B cell (primary cell): ENCODE measurements around the gene CCDC88B. TPM values are rescaled to one million over a fixed set of nuclear protein-coding genes. Genes with fewer than 3 reads are reported as not detected.

Source experiments
- ATAC-seq: fragments of 200-7000 bp; cut with Tn5 transposase; one replicate; pipeline ENCODE4 v1.10.0; 2021; ENCODE audit warnings: low read depth, mild to moderate bottlenecking, moderate number of reproducible peaks, moderate library complexity
- CTCF ChIA-PET: fragments of 350-600 bp; sonication (Branson Sonifier 250); formaldehyde crosslinking; loops from one replicate; lab custom pipeline; 2021; ENCODE audit warnings: antibody characterized with exemption, inconsistent platforms; lab: Charles Lee
- POLR2A ChIA-PET: fragments of 350-600 bp; sonication (Branson Sonifier 250); formaldehyde crosslinking; loops from one replicate; lab custom pipeline; 2021; ENCODE audit warnings: antibody characterized with exemption; lab: Charles Lee
- DNase-seq: peaks from one replicate; pipeline ENCODE4 v3.0.0; 2013
- H2AFZ ChIP-seq: 2 replicates; pipeline ENCODE4 v1.6.1; 2012; ENCODE audit warnings: mild to moderate bottlenecking, low read depth, low read length; ENCODE audit not compliant: insufficient read depth, poor library complexity, severe bottlenecking
- H3K27ac ChIP-seq, 2 donors: 1 replicate in 1 of 2; 2 replicates in 1 of 2; pipeline ENCODE4 v1.5.1; 2012 to 2013; ENCODE audit warnings: low read length in 2 of 2, mild to moderate bottlenecking in 2 of 2, moderate library complexity in 1 of 2
- H3K27me3 ChIP-seq, 4 experiments: fragments of 200-600 bp in 1 of 4; sonication (generic) in 1 of 4; replicated peaks in 1 of 4; 1 replicate in 2 of 4; 2 replicates in 2 of 4; pipeline versions ENCODE4 v1.6.1 to v1.7.0; 2013 to 2016; ENCODE audit warnings: low read length in 3 of 4, mild to moderate bottlenecking in 2 of 4, mixed read lengths in 1 of 4, moderate library complexity in 1 of 4; ENCODE audit not compliant: insufficient read depth in 4 of 4, control insufficient read depth in 3 of 4; ENCODE audit errors: control extremely low read depth in 1 of 4
- H3K36me3 ChIP-seq, 2 experiments: replicated peaks in 1 of 2; 1 replicate in 1 of 2; 2 replicates in 1 of 2; pipeline versions ENCODE4 v1.6.1 to v1.7.1; 2013; ENCODE audit warnings: low read length in 1 of 2; ENCODE audit not compliant: insufficient read depth in 2 of 2, control insufficient read depth in 1 of 2; ENCODE audit errors: control extremely low read depth in 1 of 2, extremely low read depth in 1 of 2
- H3K4me1 ChIP-seq, 2 donors: fragments of 200-600 bp in 1 of 2; sonication (generic) in 1 of 2; 1 replicate in 1 of 2; 2 replicates in 1 of 2; pipeline versions ENCODE4 v1.5.1 to v1.6.1; 2013 to 2017; ENCODE audit warnings: low read length in 2 of 2; ENCODE audit not compliant: control insufficient read depth in 2 of 2, insufficient read depth in 2 of 2
- H3K4me2 ChIP-seq: replicated peaks from 2 replicates; pipeline ENCODE3; 2012; ENCODE audit warnings: mild to moderate bottlenecking, low read depth, low read length; ENCODE audit not compliant: poor library complexity, severe bottlenecking
- H3K4me3 ChIP-seq, 5 experiments: fragments of 200-600 bp in 1 of 5; sonication (generic) in 1 of 5; 1 replicate in 3 of 5; 2 replicates in 2 of 5; pipeline versions ENCODE4 v1.5.1 to v1.7.0; 2011 to 2016; ENCODE audit warnings: low read length in 4 of 5, mild to moderate bottlenecking in 4 of 5, low read depth in 2 of 5, control low read depth in 1 of 5, moderate library complexity in 1 of 5; ENCODE audit not compliant: insufficient read depth in 1 of 5; ENCODE audit errors: control extremely low read depth in 1 of 5, extremely low read depth in 1 of 5
- H3K79me2 ChIP-seq: fragments of 200-600 bp; sonication (generic); one replicate; pipeline ENCODE4 v1.6.0; 2016; ENCODE audit warnings: low read length; ENCODE audit not compliant: control insufficient read depth, insufficient read depth
- H3K9ac ChIP-seq: fragments of 200-600 bp; sonication (generic); 2 replicates; pipeline ENCODE4 v1.6.1; 2017; ENCODE audit warnings: mild to moderate bottlenecking, low read length, moderate library complexity
- H3K9me3 ChIP-seq, 3 donors: one replicate each; pipeline versions ENCODE4 v1.6.1 to v1.7.1; 2013; ENCODE audit warnings: low read length in 2 of 3; ENCODE audit not compliant: control insufficient read depth in 2 of 3, insufficient read depth in 1 of 3; ENCODE audit errors: control extremely low read depth in 1 of 3
- H4K20me1 ChIP-seq: 2 replicates; pipeline ENCODE4 v1.6.0; 2012; ENCODE audit warnings: mild to moderate bottlenecking, low read length; ENCODE audit not compliant: insufficient read depth, control insufficient read depth, poor library complexity, severe bottlenecking
- H3K27ac Mint-ChIP-seq: one replicate; pipeline ENCODE4 v1.8.0; 2021; ENCODE audit warnings: mixed read lengths
- H3K27me3 Mint-ChIP-seq: one replicate; pipeline ENCODE4 v1.8.0; 2021; ENCODE audit warnings: mixed read lengths
- H3K4me1 Mint-ChIP-seq: one replicate; pipeline ENCODE4 v1.8.0; 2021; ENCODE audit warnings: mixed read lengths
- H3K4me3 Mint-ChIP-seq: one replicate; pipeline ENCODE4 v1.8.0; 2021; ENCODE audit warnings: mixed read lengths
- H3K9me3 Mint-ChIP-seq: one replicate; pipeline ENCODE4 v1.8.0; 2022; ENCODE audit warnings: mixed read lengths; ENCODE audit not compliant: insufficient read depth
- CTCF ChIP-seq: fragments of 200-600 bp; IDR thresholded peaks from one replicate; pipeline ENCODE4 v1.8.0; 2022; ENCODE audit warnings: antibody characterized with exemption, mild to moderate bottlenecking
- EZH2 ChIP-seq: IDR thresholded peaks from 2 replicates; pipeline ENCODE4 v1.6.1; 2012; ENCODE audit warnings: borderline replicate concordance, low read depth, mild to moderate bottlenecking, moderate library complexity, low read length; ENCODE audit not compliant: insufficient read depth, poor library complexity, severe bottlenecking
- WGBS: methylation state at CpG from one replicate; pipeline ENCODE4 v1.1.5; 2013; ENCODE audit warnings: missing lambda C conversion rate; ENCODE audit not compliant: insufficient coverage; 5-methylcytosine and 5-hydroxymethylcytosine counted together
- intact Hi-C: fragments of 100-400 bp; cut with micrococcal nuclease; formaldehyde crosslinking; loops from one replicate; pipeline ENCODE4 v1.10.0; 2022
- polyA plus RNA-seq: library from polyadenylated mRNA; depleted of rRNA; stranded (reverse); fragments of >200 nt; gene quantifications from 2 replicates; pipeline ENCODE4 v1.2.3, GENCODE V29; 2012
- total RNA-seq, 2 donors: library from RNA; stranded (reverse); fragments of 120-200 nt in 1 of 2; gene quantifications; 1 replicate in 1 of 2; 2 replicates in 1 of 2; pipeline versions ENCODE4 v1.2.3 to v1.2.4, GENCODE V29; 2013 to 2022

CCDC88B gene
- total and polyA plus RNA-seq, 2 donors (not counting 1 experiment from before 2014, with no cell fraction given), result 172 to 208 TPM

- intact Hi-C loops, result loop anchor here (1.0 to 5.0 kb wide), 5 partner anchors 15 to 92 kb away; partner anchors contain the start of genes CCDC88B and PRDX5
- Histone ChIP-seq H3K9ac (no peak overlapping the region), H3K27me3 (no peaks in the 10 kb centered on the region), H4K20me1 (peaks cover 41% of the 10 kb centered on the region), H2AFZ (no peak overlapping the region), H3K27ac (peak overlapping the region in 1 of 2 donors; percentile 11), H3K79me2 (peaks cover 11% of the 10 kb centered on the region), H3K4me3 (no peak overlapping the region), H3K9me3 (no peaks in the 10 kb centered on the region), H3K36me3 (peaks cover 0 to 21% of the 10 kb centered on the region in 2 experiments), H3K4me1 (peaks cover 22 to 42% of the 10 kb centered on the region in 2 donors), H3K4me2 (peak overlapping the region; percentile 31)
- DNase-seq (peak; percentile 76), ATAC-seq (peak; percentile 65)
- no peaks in the 10 kb centered on the region for H3K9me3 Mint-ChIP-seq
- TF ChIP-seq EZH2, result no peak
- peak; percentile 37 for TF ChIP-seq CTCF
- H3K27ac Mint-ChIP-seq, result no peak overlapping the region
- ChIA-PET CTCF (interaction anchor here (0.6 to 10.2 kb wide), 29 partner anchors 8 to 334 kb away, joined by 3 to 188 read pairs (median 4); partner anchors contain the start of genes CATSPERZ, CCDC88B, ESRRA and FERMT3), POLR2A (interaction anchor here (0.6 to 2.8 kb wide), 7 partner anchors 9 to 86 kb away, joined by 3 to 16 read pairs (median 6); partner anchors contain the start of genes ESRRA, PRDX5 and TRMT112)
- 17% methylated on average over 19 of the region's 23 CpGs for WGBS
- H3K4me3 Mint-ChIP-seq, result no peak overlapping the region
- H3K4me1 Mint-ChIP-seq, result peaks cover 30% of the 10 kb centered on the region
- H3K27me3 Mint-ChIP-seq, result no peaks in the 10 kb centered on the region
These were observed 15.3 kb downstream of the CCDC88B start for GRCh38 chr11:64355078-64355940.
